ENCODE measurements around the gene KRT28.
"Not testable (repeated sequence)": the region's sequence is repeated elsewhere in the genome, so short reads cannot be mapped to it uniquely, and the experiment has no call there.

Gene KRT28

GRCh38 chr17:40779181-40779909 lies 20.4 kb downstream of the KRT28 start:
- no peak for DNase-seq (ENCODE audit: low spot score)

GRCh38 chr17:40778461-40778860 lies 21.3 kb downstream of the KRT28 start:
- no peak for DNase-seq (ENCODE audit: low spot score)

- no peak for DNase-seq (ENCODE audit: low spot score)
Measured at GRCh38 chr17:40777971-40778370, 21.8 kb downstream of the KRT28 start.

GRCh38 chr17:40777459-40777858 lies 22.3 kb downstream of the KRT28 start:
- no peak for DNase-seq (ENCODE audit: low spot score)

GRCh38 chr17:40775945-40776344 lies 23.8 kb downstream of the KRT28 start:
- DNase-seq (ENCODE audit: low spot score), result no peak

- DNase-seq (ENCODE audit: low spot score), result no peak
Measured at GRCh38 chr17:40772101-40772500, 27.7 kb downstream of the KRT28 start, which contains the start of gene KRT26. TSS of gene KRT26 (minus strand) at chr17:40772201. CDS start at chr17:40772113, 88 bp downstream.

- DNase-seq (ENCODE audit: low spot score), result no peak
Measured at GRCh38 chr17:40765657-40766056, 34.1 kb downstream of the KRT28 start.

GRCh38 chr17:40763752-40764151 lies 36.0 kb downstream of the KRT28 start:
- DNase-seq (ENCODE audit: low spot score), result no peak

- DNase-seq (ENCODE audit: low spot score), result no peak
Measured at GRCh38 chr17:40760105-40761016, 39.4 kb downstream of the KRT28 start.

- no peak for DNase-seq (ENCODE audit: low spot score)
Measured at GRCh38 chr17:40755231-40755630, 44.5 kb downstream of the KRT28 start, which contains the start of gene KRT25. TSS of gene KRT25 (minus strand) at chr17:40755331. CDS start at chr17:40755271, 60 bp downstream.

GRCh38 chr17:40753804-40754203 lies 46.0 kb downstream of the KRT28 start:
- no peak for DNase-seq (ENCODE audit: low spot score)

- DNase-seq (ENCODE audit: low spot score), result no peak
Measured at GRCh38 chr17:40751065-40751464, 48.7 kb downstream of the KRT28 start.

- DNase-seq (ENCODE audit: low spot score), result no peak
Measured at GRCh38 chr17:40750391-40750790, 49.4 kb downstream of the KRT28 start.

GRCh38 chr17:40748666-40749065 lies 51.1 kb downstream of the KRT28 start:
- DNase-seq (ENCODE audit: low spot score), result not testable (repeated sequence)
